Neutrophil (primary cell): ENCODE measurements around the gene UGT1A5.
"Not testable (repeated sequence)": the region's sequence is repeated elsewhere in the genome, so short reads cannot be mapped to it uniquely, and the experiment has no call there.

Experiments used
- H3K27ac ChIP-seq: fragments of 200-600 bp; sonication (generic); 2 replicates; pipeline ENCODE4 v1.5.1; 2016; ENCODE audit warnings: mild to moderate bottlenecking, moderate library complexity
- H3K27me3 ChIP-seq: fragments of 200-600 bp; sonication (generic); 2 replicates; pipeline ENCODE4 v1.6.0; 2016; ENCODE audit warnings: mild to moderate bottlenecking
- H3K36me3 ChIP-seq: fragments of 200-600 bp; sonication (generic); 2 replicates; pipeline ENCODE4 v1.5.1; 2017
- H3K4me1 ChIP-seq, 2 experiments: fragments of 200-600 bp in 1 of 2; sonication (generic) in 1 of 2; 1 replicate in 1 of 2; 2 replicates in 1 of 2; pipeline versions ENCODE4 v1.5.1 to v1.6.1; 2013 to 2016; ENCODE audit warnings: low read depth in 1 of 2, low read length in 1 of 2, mild to moderate bottlenecking in 1 of 2, moderate library complexity in 1 of 2; ENCODE audit not compliant: control insufficient read depth in 1 of 2, insufficient read depth in 1 of 2
- H3K4me3 ChIP-seq, 2 experiments: fragments of 200-600 bp in 1 of 2; sonication (generic) in 1 of 2; 1 replicate in 1 of 2; 2 replicates in 1 of 2; pipeline ENCODE4 v1.5.1; 2013 to 2016; ENCODE audit warnings: low read depth in 1 of 2, low read length in 1 of 2, mild to moderate bottlenecking in 1 of 2, moderate library complexity in 1 of 2
- H3K9me3 ChIP-seq: fragments of 200-600 bp; sonication (generic); 2 replicates; pipeline ENCODE4 v1.5.1; 2016
- TF ChIP-seq, protein P1 (sequence below): fragments of 200-600 bp; sonication (generic); IDR thresholded peaks from 2 replicates; pipeline ENCODE4 v1.5.1; 2016; ENCODE audit warnings: antibody characterized with exemption

The UGT1A5 gene

DNA sequence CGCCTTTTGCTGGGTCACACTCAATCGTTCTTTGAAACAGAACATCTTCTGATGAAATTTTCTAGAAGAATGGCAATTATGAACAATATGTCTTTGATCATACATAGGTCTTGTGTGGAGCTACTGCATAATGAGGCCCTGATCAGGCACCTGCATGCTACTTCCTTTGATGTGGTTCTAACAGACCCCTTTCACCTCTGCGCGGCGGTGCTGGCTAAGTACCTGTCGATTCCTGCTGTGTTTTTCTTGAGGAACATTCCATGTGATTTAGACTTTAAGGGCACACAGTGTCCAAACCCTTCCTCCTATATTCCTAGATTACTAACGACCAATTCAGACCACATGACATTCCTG is 532 bp downstream of the UGT1A5 start:
- no peak overlapping the region for H3K4me3 ChIP-seq
- no peaks in the 10 kb centered on the region for H3K4me1 ChIP-seq
- H3K27me3 ChIP-seq: peaks cover 10% of the 10 kb centered on the region
- no peak overlapping the region for H3K27ac ChIP-seq
- H3K9me3 ChIP-seq: no peaks in the 10 kb centered on the region
- TF ChIP-seq, protein P1, sequence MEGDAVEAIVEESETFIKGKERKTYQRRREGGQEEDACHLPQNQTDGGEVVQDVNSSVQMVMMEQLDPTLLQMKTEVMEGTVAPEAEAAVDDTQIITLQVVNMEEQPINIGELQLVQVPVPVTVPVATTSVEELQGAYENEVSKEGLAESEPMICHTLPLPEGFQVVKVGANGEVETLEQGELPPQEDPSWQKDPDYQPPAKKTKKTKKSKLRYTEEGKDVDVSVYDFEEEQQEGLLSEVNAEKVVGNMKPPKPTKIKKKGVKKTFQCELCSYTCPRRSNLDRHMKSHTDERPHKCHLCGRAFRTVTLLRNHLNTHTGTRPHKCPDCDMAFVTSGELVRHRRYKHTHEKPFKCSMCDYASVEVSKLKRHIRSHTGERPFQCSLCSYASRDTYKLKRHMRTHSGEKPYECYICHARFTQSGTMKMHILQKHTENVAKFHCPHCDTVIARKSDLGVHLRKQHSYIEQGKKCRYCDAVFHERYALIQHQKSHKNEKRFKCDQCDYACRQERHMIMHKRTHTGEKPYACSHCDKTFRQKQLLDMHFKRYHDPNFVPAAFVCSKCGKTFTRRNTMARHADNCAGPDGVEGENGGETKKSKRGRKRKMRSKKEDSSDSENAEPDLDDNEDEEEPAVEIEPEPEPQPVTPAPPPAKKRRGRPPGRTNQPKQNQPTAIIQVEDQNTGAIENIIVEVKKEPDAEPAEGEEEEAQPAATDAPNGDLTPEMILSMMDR: no peak
- H3K36me3 ChIP-seq: no peaks in the 10 kb centered on the region

DNA sequence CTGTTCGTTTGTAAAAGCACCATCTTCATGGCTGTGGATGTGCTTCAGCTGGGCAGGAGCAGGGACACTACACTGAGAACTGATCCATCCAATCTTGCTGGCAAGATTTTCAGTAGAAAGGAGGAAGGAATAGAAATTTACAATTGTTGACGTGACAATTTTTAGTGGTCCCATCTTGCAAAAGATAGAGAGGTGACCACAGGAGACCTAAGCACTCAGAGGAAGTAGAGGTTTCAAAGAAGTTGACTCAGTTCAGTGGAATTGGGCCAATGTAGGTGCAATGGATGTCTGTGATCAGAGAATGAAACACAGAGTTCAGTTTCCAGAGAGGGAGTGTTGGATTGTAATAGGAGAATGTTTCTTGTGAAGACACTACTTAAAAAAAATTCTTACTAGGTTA is 1.4 kb downstream of the UGT1A5 start:
- H3K4me3 ChIP-seq: no peak overlapping the region
- H3K4me1 ChIP-seq: no peaks in the 10 kb centered on the region
- no peak overlapping the region for H3K27ac ChIP-seq
- H3K36me3 ChIP-seq: no peaks in the 10 kb centered on the region
- H3K27me3 ChIP-seq: peaks cover 10% of the 10 kb centered on the region
- TF ChIP-seq, protein P1: no peak
- no peaks in the 10 kb centered on the region for H3K9me3 ChIP-seq

DNA sequence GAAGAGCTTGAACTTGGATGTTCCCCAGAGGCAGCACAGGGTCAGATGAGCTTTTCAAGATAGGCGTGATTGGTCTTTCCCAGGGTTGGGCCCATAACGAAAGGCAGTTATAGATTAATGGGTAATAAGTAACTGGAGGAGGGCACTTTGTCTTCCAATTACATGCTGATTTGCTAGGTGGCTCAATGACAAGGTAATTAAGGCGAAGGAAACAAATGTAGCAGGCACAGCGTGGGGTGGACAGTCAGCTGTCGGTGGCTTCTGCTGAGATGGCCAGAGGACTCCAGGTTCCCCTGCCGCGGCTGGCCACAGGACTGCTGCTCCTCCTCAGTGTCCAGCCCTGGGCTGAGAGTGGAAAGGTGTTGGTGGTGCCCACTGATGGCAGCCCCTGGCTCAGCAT is 5.8 kb downstream of the UGT1A5 start, which contains the start of gene UGT1A4:
TSS of gene UGT1A4 (plus strand) at position 185 of the 400 bp plus-strand sequence. CDS start at position 270, 85 bp downstream.
- no peaks in the 10 kb centered on the region for H3K36me3 ChIP-seq
- H3K27me3 ChIP-seq: peaks cover 10% of the 10 kb centered on the region
- no peaks in the 10 kb centered on the region for H3K9me3 ChIP-seq
- H3K4me1 ChIP-seq: no peaks in the 10 kb centered on the region
- TF ChIP-seq, protein P1: no peak
- H3K27ac ChIP-seq: no peak within 1 kb of the TSS
- H3K4me3 ChIP-seq: no peak within 1 kb of the TSS

DNA sequence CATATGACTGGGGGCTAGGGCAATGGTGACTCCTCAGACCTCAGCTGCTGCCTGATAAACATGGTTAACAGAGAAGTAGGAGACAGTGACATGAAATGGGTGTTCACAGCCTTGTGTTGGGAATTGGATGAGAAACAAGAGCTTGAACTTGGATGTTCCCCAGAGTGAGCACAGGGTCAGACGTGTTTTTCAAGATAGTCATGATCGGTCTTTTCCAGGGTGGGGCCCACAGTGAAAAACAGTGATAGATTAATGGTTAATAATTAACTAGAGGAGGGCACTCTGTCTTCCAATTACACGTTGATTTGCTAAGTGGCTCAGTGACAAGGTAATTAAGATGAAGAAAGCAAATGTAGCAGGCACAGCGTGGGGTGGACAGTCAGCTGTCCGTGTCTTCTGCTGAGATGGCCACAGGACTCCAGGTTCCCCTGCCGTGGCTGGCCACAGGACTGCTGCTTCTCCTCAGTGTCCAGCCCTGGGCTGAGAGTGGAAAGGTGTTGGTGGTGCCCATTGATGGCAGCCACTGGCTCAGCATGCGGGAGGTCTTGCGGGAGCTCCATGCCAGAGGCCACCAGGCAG is 16.1 kb downstream of the UGT1A5 start, which contains the start of gene UGT1A3:
TSS of gene UGT1A3 (plus strand) at position 320 of the 579 bp plus-strand sequence. CDS start at position 405, 85 bp downstream.
- Histone ChIP-seq H3K27ac (no peak within 1 kb of the TSS), H3K9me3 (no peaks in the 10 kb centered on the region), H3K4me3 (no peak within 1 kb of the TSS), H3K4me1 (no peaks in the 10 kb centered on the region), H3K36me3 (no peaks in the 10 kb centered on the region), H3K27me3 (no peaks in the 10 kb centered on the region)
- TF ChIP-seq, protein P1: no peak

DNA sequence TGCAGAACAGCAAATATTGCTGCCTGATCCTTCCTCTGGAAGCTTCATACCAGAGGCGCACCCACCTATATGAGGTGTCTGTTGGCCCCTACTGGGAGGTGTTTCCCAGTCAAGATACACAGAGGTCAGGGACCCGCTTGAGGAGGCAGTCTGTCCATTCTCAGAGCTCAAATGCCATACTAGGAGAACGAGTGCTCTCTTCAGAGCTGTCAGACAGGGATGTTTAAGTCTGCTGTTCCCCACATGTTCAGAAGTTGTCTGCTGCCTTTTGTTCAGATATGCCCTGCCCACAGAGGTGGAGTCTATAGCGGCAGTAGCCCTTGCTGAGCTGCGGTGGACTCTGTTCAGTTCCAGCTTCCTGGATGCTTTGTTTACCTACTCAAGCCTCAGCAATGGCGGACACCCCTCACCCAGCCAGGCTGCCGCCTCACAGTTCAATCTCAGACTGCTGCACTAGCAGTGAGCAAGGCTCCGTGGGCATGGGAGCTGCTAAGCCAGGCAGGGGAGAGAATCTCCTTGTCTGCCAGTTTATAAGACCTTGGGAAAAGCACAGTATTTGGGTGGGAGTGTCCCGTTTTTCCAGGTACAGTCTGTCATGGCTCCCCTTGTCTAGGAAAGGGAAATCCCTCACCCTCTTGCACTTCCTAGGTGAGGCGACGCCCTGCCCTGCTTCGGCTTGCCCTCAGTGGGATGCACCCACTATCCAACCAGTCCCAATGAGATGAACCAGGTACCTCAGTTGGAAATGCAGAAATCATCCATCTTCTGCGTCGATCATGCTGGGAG is 24.4 kb downstream of the UGT1A5 start:
- not testable (repeated sequence) for H3K27ac ChIP-seq, H3K4me1 ChIP-seq, H3K27me3 ChIP-seq, H3K9me3 ChIP-seq, H3K4me3 ChIP-seq, H3K36me3 ChIP-seq

DNA sequence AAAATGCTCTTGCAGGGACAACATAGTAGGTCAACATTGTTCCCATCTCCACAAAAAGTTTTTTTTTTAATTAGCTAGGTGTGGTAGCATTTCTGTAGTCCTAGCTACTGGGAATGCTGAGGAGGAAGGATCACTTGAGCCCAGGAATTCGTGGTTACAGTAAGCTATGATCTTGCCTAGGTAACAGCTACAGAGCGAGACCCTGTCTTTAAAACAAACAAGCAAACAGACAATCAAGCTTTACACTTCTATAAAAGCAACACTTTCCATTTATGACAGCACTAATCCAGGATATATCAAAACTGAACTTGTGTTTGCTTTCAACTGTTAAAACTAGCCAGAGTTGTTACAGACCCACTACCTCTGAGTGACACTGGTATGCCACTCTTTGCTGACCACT is 28.2 kb downstream of the UGT1A5 start:
- H3K4me3 ChIP-seq: no peak overlapping the region
- H3K27me3 ChIP-seq: peaks cover 7% of the 10 kb centered on the region
- no peaks in the 10 kb centered on the region for H3K4me1 ChIP-seq
- TF ChIP-seq, protein P1: no peak
- no peak overlapping the region for H3K27ac ChIP-seq
- no peaks in the 10 kb centered on the region for H3K36me3 ChIP-seq
- H3K9me3 ChIP-seq: no peaks in the 10 kb centered on the region
